Measurements from ENCODE around the gene CKAP5. TPM values are rescaled to one million over a fixed set of nuclear protein-coding genes. Genes with fewer than 3 reads are reported as not detected.

The CKAP5 gene
- total RNA-seq, 1 donor from 2014 or later = 193 TPM

GRCh38 chr11:46755962-46756361 is 90.1 kb downstream of the CKAP5 start:
- Mint-ChIP-seq H3K36me3 (ENCODE audit: unreplicated experiment) (no peaks in the 10 kb centered on the region), H3K27me3 (ENCODE audit: unreplicated experiment) (peaks cover 2% of the 10 kb centered on the region), H3K4me3 (ENCODE audit: unreplicated experiment) (no peak overlapping the region), H3K27ac (ENCODE audit: unreplicated experiment) (peak overlapping the region; percentile 20), H3K9me3 (ENCODE audit: unreplicated experiment) (no peaks in the 10 kb centered on the region), H3K4me1 (ENCODE audit: low read depth, unreplicated experiment) (no peaks in the 10 kb centered on the region)
- TF ChIP-seq, protein P1, sequence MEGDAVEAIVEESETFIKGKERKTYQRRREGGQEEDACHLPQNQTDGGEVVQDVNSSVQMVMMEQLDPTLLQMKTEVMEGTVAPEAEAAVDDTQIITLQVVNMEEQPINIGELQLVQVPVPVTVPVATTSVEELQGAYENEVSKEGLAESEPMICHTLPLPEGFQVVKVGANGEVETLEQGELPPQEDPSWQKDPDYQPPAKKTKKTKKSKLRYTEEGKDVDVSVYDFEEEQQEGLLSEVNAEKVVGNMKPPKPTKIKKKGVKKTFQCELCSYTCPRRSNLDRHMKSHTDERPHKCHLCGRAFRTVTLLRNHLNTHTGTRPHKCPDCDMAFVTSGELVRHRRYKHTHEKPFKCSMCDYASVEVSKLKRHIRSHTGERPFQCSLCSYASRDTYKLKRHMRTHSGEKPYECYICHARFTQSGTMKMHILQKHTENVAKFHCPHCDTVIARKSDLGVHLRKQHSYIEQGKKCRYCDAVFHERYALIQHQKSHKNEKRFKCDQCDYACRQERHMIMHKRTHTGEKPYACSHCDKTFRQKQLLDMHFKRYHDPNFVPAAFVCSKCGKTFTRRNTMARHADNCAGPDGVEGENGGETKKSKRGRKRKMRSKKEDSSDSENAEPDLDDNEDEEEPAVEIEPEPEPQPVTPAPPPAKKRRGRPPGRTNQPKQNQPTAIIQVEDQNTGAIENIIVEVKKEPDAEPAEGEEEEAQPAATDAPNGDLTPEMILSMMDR (IDR thresholded peaks at IDR 0.05; ENCODE audit: partially characterized antibody, unreplicated experiment) = no peak
- no peak for DNase-seq

- no peak overlapping the region for H3K27ac Mint-ChIP-seq (ENCODE audit: unreplicated experiment)
- H3K4me3 Mint-ChIP-seq (ENCODE audit: unreplicated experiment) = no peak overlapping the region
- peaks cover 8% of the 10 kb centered on the region for H3K36me3 Mint-ChIP-seq (ENCODE audit: unreplicated experiment)
- H3K4me1 Mint-ChIP-seq (ENCODE audit: low read depth, unreplicated experiment) = no peaks in the 10 kb centered on the region
- DNase-seq = no peak
- H3K27me3 Mint-ChIP-seq (ENCODE audit: unreplicated experiment) = peaks cover 3% of the 10 kb centered on the region
- TF ChIP-seq, protein P1 (IDR thresholded peaks at IDR 0.05; ENCODE audit: partially characterized antibody, unreplicated experiment) = no peak
- H3K9me3 Mint-ChIP-seq (ENCODE audit: unreplicated experiment) = peaks cover 1% of the 10 kb centered on the region
These were observed 98.9 kb downstream of the CKAP5 start for GRCh38 chr11:46747150-46747549.

DNA sequence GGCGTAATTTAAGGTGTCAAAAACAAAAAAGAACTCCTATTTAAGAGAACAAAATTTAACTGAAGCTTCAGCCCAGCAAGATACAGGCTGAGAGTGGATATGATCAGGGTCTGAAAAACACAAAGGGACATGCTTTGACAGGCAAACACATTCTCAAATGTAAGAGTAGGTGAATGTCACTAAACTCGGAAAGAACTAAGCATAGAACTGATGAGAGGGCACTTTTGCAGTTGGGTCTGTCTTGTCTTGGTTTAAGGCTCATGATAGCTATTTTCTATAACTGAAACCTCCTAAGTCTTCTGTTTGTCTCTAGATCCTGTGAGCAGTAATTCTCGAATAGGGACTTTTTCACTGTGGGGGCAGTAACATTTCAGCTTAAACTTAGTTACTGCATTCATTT is 100.1 kb downstream of the CKAP5 start:
- peaks cover 13% of the 10 kb centered on the region for H3K36me3 Mint-ChIP-seq (ENCODE audit: unreplicated experiment)
- H3K4me1 Mint-ChIP-seq (ENCODE audit: low read depth, unreplicated experiment) = no peaks in the 10 kb centered on the region
- peaks cover 1% of the 10 kb centered on the region for H3K9me3 Mint-ChIP-seq (ENCODE audit: unreplicated experiment)
- peaks cover 5% of the 10 kb centered on the region for H3K27me3 Mint-ChIP-seq (ENCODE audit: unreplicated experiment)
- H3K4me3 Mint-ChIP-seq (ENCODE audit: unreplicated experiment) = no peak overlapping the region
- TF ChIP-seq, protein P1 (IDR thresholded peaks at IDR 0.05; ENCODE audit: partially characterized antibody, unreplicated experiment) = no peak
- DNase-seq = no peak
- no peak overlapping the region for H3K27ac Mint-ChIP-seq (ENCODE audit: unreplicated experiment)

DNA sequence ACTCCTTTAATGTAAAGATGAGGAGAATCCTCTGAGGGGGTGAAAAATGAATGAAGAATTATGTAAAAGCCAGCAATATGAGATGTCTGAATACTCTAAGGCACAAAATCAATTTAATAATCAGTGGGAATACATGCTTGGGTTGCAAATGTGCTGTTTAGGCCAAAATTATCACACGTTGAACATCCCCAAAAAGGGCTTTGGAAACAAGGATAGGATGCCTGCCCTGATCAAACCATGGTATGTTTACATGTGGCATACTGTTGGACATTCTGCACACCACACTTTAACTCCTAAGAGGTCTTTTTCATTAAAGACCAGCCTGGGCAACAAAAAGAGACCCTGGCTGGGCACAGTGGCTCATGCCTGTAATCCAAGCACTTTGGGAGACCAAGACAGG is 100.8 kb downstream of the CKAP5 start:
- DNase-seq = no peak
- Mint-ChIP-seq H3K4me3 (ENCODE audit: unreplicated experiment) (no peak overlapping the region), H3K27me3 (ENCODE audit: unreplicated experiment) (peaks cover 5% of the 10 kb centered on the region), H3K27ac (ENCODE audit: unreplicated experiment) (no peak overlapping the region), H3K4me1 (ENCODE audit: low read depth, unreplicated experiment) (no peaks in the 10 kb centered on the region), H3K9me3 (ENCODE audit: unreplicated experiment) (peaks cover 1% of the 10 kb centered on the region), H3K36me3 (ENCODE audit: unreplicated experiment) (peaks cover 13% of the 10 kb centered on the region)
- TF ChIP-seq, protein P1 (IDR thresholded peaks at IDR 0.05; ENCODE audit: partially characterized antibody, unreplicated experiment) = no peak

- Mint-ChIP-seq H3K9me3 (ENCODE audit: unreplicated experiment) (peaks cover 2% of the 10 kb centered on the region), H3K27me3 (ENCODE audit: unreplicated experiment) (peaks cover 5% of the 10 kb centered on the region), H3K36me3 (ENCODE audit: unreplicated experiment) (peaks cover 13% of the 10 kb centered on the region), H3K4me1 (ENCODE audit: low read depth, unreplicated experiment) (no peaks in the 10 kb centered on the region), H3K4me3 (ENCODE audit: unreplicated experiment) (no peak overlapping the region), H3K27ac (ENCODE audit: unreplicated experiment) (no peak overlapping the region)
- DNase-seq = no peak
- TF ChIP-seq, protein P1 (IDR thresholded peaks at IDR 0.05; ENCODE audit: partially characterized antibody, unreplicated experiment) = no peak
These were observed 102.3 kb downstream of the CKAP5 start for GRCh38 chr11:46743693-46744339.

Measured in glutamatergic neuron (in vitro differentiated cells).